Hematopoietic multipotent progenitor cell (in vitro differentiated cells): ENCODE measurements around the gene CEMIP. TPM values are rescaled to one million over a fixed set of nuclear protein-coding genes. Genes with fewer than 3 reads are reported as not detected.

Source experiments
- DNase-seq, 3 donors: peaks; one replicate each; pipeline ENCODE4 v3.0.0-alpha.2; 2011 to 2015; ENCODE audit warnings: low read depth in 2 of 3, low spot score in 2 of 3
- total RNA-seq: library from RNA; depleted of rRNA; stranded (reverse); fragments of >200 nt; gene quantifications from one replicate; pipeline ENCODE4 v1.2.3, GENCODE V29; 2012

Gene CEMIP
- under 0.01 TPM for total RNA-seq

- DNase-seq, result peak in 2 of 3 donors; percentile 73 to 77
Observed at GRCh38 chr15:80778964-80779657, at the start of gene CEMIP. CEMIP (plus strand) TSS chr15:80779370; CDS start chr15:80873880, 94,510 bp downstream.

- DNase-seq, result no peak
Observed at GRCh38 chr15:80730387-80730786, 48.8 kb upstream of the CEMIP start.

GRCh38 chr15:80730926-80731325, 48.2 kb upstream of the CEMIP start:
- DNase-seq, result no peak

- DNase-seq, result no peak
Observed at GRCh38 chr15:80732167-80732566, 47.0 kb upstream of the CEMIP start.

- DNase-seq, result no peak
Observed at GRCh38 chr15:80732818-80733217, 46.4 kb upstream of the CEMIP start.

- DNase-seq, result no peak
Observed at GRCh38 chr15:80733460-80733859, 45.7 kb upstream of the CEMIP start.

GRCh38 chr15:80735344-80735743, 43.8 kb upstream of the CEMIP start:
- DNase-seq, result no peak

GRCh38 chr15:80736560-80736959, 42.6 kb upstream of the CEMIP start:
- DNase-seq, result no peak

GRCh38 chr15:80739919-80740318, 39.3 kb upstream of the CEMIP start:
- no peak for DNase-seq

- no peak for DNase-seq
Observed at GRCh38 chr15:80742081-80742480, 37.1 kb upstream of the CEMIP start.

- DNase-seq, result no peak
Observed at GRCh38 chr15:80743189-80743833, 35.9 kb upstream of the CEMIP start.

GRCh38 chr15:80744415-80744814, 34.8 kb upstream of the CEMIP start:
- DNase-seq, result no peak

- DNase-seq, result no peak
Observed at GRCh38 chr15:80744826-80745225, 34.3 kb upstream of the CEMIP start.

- DNase-seq, result no peak
Observed at GRCh38 chr15:80745888-80746287, 33.3 kb upstream of the CEMIP start.

- no peak for DNase-seq
Observed at GRCh38 chr15:80747317-80748053, 31.7 kb upstream of the CEMIP start.

- DNase-seq, result no peak
Observed at GRCh38 chr15:80749589-80749988, 29.6 kb upstream of the CEMIP start.

GRCh38 chr15:80750575-80750974, 28.6 kb upstream of the CEMIP start:
- DNase-seq, result no peak

GRCh38 chr15:80752204-80752603, 27.0 kb upstream of the CEMIP start:
- DNase-seq, result no peak

GRCh38 chr15:80753161-80753560, 26.0 kb upstream of the CEMIP start:
- DNase-seq, result no peak

GRCh38 chr15:80754014-80754413, 25.2 kb upstream of the CEMIP start:
- no peak for DNase-seq

- DNase-seq, result peak in 1 of 3 donors; percentile 42
Observed at GRCh38 chr15:80755885-80756284, 23.3 kb upstream of the CEMIP start.
